Suprapubic skin (tissue), 3 donors: ENCODE results near the gene DNLZ.

Source experiments
- EP300 ChIP-seq: sonication (generic); formaldehyde crosslinking; IDR thresholded peaks from one replicate; pipeline ENCODE4 v1.6.1; 2017; ENCODE audit warnings: antibody characterized with exemption
- POLR2A ChIP-seq, 2 donors: fragments of 450-650 bp; IDR thresholded peaks; one replicate each; pipeline ENCODE4 v1.6.1; 2017; ENCODE audit warnings: antibody characterized with exemption in 2 of 2, mild to moderate bottlenecking in 2 of 2, moderate library complexity in 2 of 2
- TF ChIP-seq, protein P1 (sequence below), 2 donors: fragments of 200-600 bp in 1 of 2; fragments of 450-650 bp in 1 of 2; sonication (generic) in 1 of 2; IDR thresholded peaks; one replicate each; pipeline ENCODE4 v1.5.1; 2016 to 2019; ENCODE audit warnings: antibody characterized with exemption in 2 of 2, mild to moderate bottlenecking in 1 of 2, moderate library complexity in 1 of 2

DNA sequence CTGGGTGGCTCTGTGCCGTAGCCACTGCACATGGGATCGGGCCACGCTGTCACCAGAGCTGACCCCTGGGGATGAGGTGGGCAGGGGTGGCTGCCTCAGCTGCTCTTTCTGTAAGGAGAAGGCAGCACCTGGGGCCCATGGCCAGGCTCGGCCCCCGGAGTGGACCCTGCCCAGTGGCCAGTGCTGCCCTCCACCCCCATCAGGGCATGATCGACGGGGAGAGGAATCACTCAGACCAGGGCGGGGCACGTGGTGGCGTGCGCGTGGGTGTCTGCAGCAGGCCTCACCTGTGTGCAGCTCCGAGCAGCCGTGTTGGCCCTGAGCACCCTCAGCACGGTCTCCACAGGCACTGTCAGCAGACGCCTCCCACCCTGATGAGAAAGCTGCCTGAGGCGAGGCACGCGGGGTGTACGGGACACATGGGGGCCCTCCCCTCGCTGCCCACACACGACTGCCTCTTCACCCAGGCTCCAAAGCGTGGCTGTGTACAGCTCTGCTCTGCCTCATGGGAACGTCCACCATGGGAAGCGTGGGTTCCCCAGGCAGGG is 18.5 kb upstream of the DNLZ start:
- TF ChIP-seq, protein P1, sequence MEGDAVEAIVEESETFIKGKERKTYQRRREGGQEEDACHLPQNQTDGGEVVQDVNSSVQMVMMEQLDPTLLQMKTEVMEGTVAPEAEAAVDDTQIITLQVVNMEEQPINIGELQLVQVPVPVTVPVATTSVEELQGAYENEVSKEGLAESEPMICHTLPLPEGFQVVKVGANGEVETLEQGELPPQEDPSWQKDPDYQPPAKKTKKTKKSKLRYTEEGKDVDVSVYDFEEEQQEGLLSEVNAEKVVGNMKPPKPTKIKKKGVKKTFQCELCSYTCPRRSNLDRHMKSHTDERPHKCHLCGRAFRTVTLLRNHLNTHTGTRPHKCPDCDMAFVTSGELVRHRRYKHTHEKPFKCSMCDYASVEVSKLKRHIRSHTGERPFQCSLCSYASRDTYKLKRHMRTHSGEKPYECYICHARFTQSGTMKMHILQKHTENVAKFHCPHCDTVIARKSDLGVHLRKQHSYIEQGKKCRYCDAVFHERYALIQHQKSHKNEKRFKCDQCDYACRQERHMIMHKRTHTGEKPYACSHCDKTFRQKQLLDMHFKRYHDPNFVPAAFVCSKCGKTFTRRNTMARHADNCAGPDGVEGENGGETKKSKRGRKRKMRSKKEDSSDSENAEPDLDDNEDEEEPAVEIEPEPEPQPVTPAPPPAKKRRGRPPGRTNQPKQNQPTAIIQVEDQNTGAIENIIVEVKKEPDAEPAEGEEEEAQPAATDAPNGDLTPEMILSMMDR (IDR thresholded peaks at IDR 0.05), result no peak
- TF ChIP-seq POLR2A (IDR thresholded peaks at IDR 0.05) (no peak), EP300 (no peak)
